IMR-90 (cell line): ENCODE data around the gene WNT10A.

Source experiments
- CHD1 ChIP-seq: IDR thresholded peaks from 2 replicates; pipeline ENCODE4 v1.6.1; 2012; ENCODE audit warnings: low read depth, low read length, improper control_type of control experiment
- ELK1 ChIP-seq: fragments of 150-350 bp; IDR thresholded peaks from 2 replicates; pipeline ENCODE4 v1.6.1; 2016; ENCODE audit warnings: low read depth, mild to moderate bottlenecking, low read length, moderate library complexity, borderline replicate concordance
- FOS ChIP-seq: fragments of 150-350 bp; IDR thresholded peaks from 2 replicates; pipeline ENCODE4 v1.6.1; 2016; ENCODE audit warnings: low read depth, low read length
- MAFK ChIP-seq: IDR thresholded peaks from 2 replicates; pipeline ENCODE4 v1.6.1; 2012; ENCODE audit warnings: low read depth, low read length, improper control_type of control experiment
- POLR2A ChIP-seq: IDR thresholded peaks from 2 replicates; pipeline ENCODE4 v1.6.1; 2012; ENCODE audit warnings: mild to moderate bottlenecking, low read depth, low read length
- RAD21 ChIP-seq: IDR thresholded peaks from 2 replicates; pipeline ENCODE4 v1.6.1; 2012; ENCODE audit warnings: low read length, improper control_type of control experiment
- USF2 ChIP-seq: fragments of 150-350 bp; IDR thresholded peaks from 2 replicates; pipeline ENCODE4 v1.6.1; 2017; ENCODE audit warnings: mild to moderate bottlenecking, antibody characterized with exemption, low read length, low read depth
- TF ChIP-seq, protein P1 (sequence below): conservative IDR thresholded peaks from 2 replicates; pipeline ENCODE4 v1.5.1; 2012; ENCODE audit warnings: mild to moderate bottlenecking, low read depth, low read length, improper control_type of control experiment

GRCh38 chr2:218869064-218869463, 11.6 kb upstream of the WNT10A start:
- TF ChIP-seq, protein P1, sequence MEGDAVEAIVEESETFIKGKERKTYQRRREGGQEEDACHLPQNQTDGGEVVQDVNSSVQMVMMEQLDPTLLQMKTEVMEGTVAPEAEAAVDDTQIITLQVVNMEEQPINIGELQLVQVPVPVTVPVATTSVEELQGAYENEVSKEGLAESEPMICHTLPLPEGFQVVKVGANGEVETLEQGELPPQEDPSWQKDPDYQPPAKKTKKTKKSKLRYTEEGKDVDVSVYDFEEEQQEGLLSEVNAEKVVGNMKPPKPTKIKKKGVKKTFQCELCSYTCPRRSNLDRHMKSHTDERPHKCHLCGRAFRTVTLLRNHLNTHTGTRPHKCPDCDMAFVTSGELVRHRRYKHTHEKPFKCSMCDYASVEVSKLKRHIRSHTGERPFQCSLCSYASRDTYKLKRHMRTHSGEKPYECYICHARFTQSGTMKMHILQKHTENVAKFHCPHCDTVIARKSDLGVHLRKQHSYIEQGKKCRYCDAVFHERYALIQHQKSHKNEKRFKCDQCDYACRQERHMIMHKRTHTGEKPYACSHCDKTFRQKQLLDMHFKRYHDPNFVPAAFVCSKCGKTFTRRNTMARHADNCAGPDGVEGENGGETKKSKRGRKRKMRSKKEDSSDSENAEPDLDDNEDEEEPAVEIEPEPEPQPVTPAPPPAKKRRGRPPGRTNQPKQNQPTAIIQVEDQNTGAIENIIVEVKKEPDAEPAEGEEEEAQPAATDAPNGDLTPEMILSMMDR = no peak
- TF ChIP-seq RAD21 (no peak), CHD1 (no peak), FOS (no peak), MAFK (no peak), POLR2A (no peak), ELK1 (no peak), USF2 (no peak)
